Activated CD4-positive, alpha-beta T cell treated with anti-CD3 and anti-CD28 coated beads for 48 hours (primary cell): ENCODE measurements around the gene LALBA.
"Not testable (repeated sequence)": the region's sequence is repeated elsewhere in the genome, so short reads cannot be mapped to it uniquely, and the experiment has no call there.

Source experiments
- DNase-seq: peaks from one replicate; pipeline ENCODE4 v3.0.0-alpha.2; 2020

LALBA gene

GRCh38 chr12:48527891-48528670 is 41.8 kb downstream of the LALBA start:
- no peak for DNase-seq

GRCh38 chr12:48525332-48525731 is 44.5 kb downstream of the LALBA start, which contains the start of gene OR8S1:
Gene OR8S1 (plus strand): TSS chr12:48525632. CDS start chr12:48525632, 0 bp downstream.
- no peak for DNase-seq

- not testable (repeated sequence) for DNase-seq
Observed at GRCh38 chr12:48520381-48520780, 49.5 kb downstream of the LALBA start.
